Measurements from ENCODE around the gene GFI1B. TPM values are rescaled to one million over a fixed set of nuclear protein-coding genes. Genes with fewer than 3 reads are reported as not detected.

Gene GFI1B
- total and polyA plus RNA-seq, 10 of the 15 experiments (the other 5 are each of a cell fraction or from before 2014, with no cell fraction given) = 0.04 to 0.11 (median 0.05) TPM; not detected in 7

- TF ChIP-seq IRF3 (IDR thresholded peaks at IDR 0.05) (no peak), PBX3 (IDR thresholded peaks at IDR 0.05; ENCODE audit: insufficient replicate concordance, low read depth, low read length) (peak; percentile 86), ZNF687 (IDR thresholded peaks at IDR 0.05) (no peak), BCL11A (IDR thresholded peaks at IDR 0.05; ENCODE audit: low read depth, low read length) (no peak), REST (IDR thresholded peaks at IDR 0.05; ENCODE audit: low read depth, low read length) (no peak), ELK1 (IDR thresholded peaks at IDR 0.05; ENCODE audit: low read depth, low read length) (peak; percentile 48; the same call in 1 of the 2 replicates), TARDBP (IDR thresholded peaks at IDR 0.05; ENCODE audit: borderline replicate concordance) (peak; percentile 95), SIN3A (IDR thresholded peaks at IDR 0.05; ENCODE audit: low read depth, low read length) (peak; percentile 90), ZNF217 (IDR thresholded peaks at IDR 0.05) (no peak), USF2 (IDR thresholded peaks at IDR 0.05; ENCODE audit: borderline replicate concordance, low read depth, low read length) (no peak; the same call in none of the 2 replicates), IRF4 (IDR thresholded peaks at IDR 0.05; ENCODE audit: low read depth, low read length) (peak; percentile 56; the same call in 1 of the 2 replicates), MYC (IDR thresholded peaks at IDR 0.05; ENCODE audit: insufficient read depth, insufficient read length, insufficient replicate concordance, low read length, severe bottlenecking) (no peak), KDM1A (IDR thresholded peaks at IDR 0.05; ENCODE audit: borderline replicate concordance) (no peak), PAX8 (IDR thresholded peaks at IDR 0.05) (no peak), CREM (IDR thresholded peaks at IDR 0.05; ENCODE audit: low read depth) (peak; percentile 94), SMAD5 (IDR thresholded peaks at IDR 0.05; ENCODE audit: low read depth) (no peak), RELA (IDR thresholded peaks at IDR 0.05; ENCODE audit: borderline replicate concordance, partially characterized antibody) (peak; percentile 88)
These were observed 34.0 kb upstream of the GFI1B start, which contains the start of gene TSC1 (continued) for GRCh38 chr9:132944294-132945185.

Data from GM12878 (cell line).